ENCODE data around the gene TRIO. TPM values are rescaled to one million over a fixed set of nuclear protein-coding genes. Genes with fewer than 3 reads are reported as not detected.

TRIO gene
- total RNA-seq, 4 donors from 2014 or later, result 112 to 155 (median 145) TPM

- intact Hi-C loops (cut with DNase I), result loop anchor here (5.0 kb wide), 1 partner anchor 34 kb away; no protein-coding TSS in a partner anchor
- peaks cover 0 to 8% (median 1%) of the 10 kb centered on the region in 4 donors for H3K36me3 ChIP-seq
- WGBS, result 33% methylated on average over 40 of the region's 40 CpGs
- peak overlapping the region; percentile 81 to 88 (median 85) for H3K27ac ChIP-seq (replicated peaks in 1 of 4)
- DNase-seq (ENCODE audit: extremely low spot score), result no peak
- no peaks in the 10 kb centered on the region for H3K27me3 ChIP-seq
- TF ChIP-seq POLR2A (IDR thresholded peaks at IDR 0.05; ENCODE audit: low read depth), result no peak
- peak; percentile 56 to 66 for TF ChIP-seq POLR2AphosphoS5 (IDR thresholded peaks at IDR 0.05)
- H3K4me1 ChIP-seq, result peaks cover 29 to 55% (median 52%) of the 10 kb centered on the region in 4 donors
- peak overlapping the region; percentile 54 to 66 (median 56) for H3K4me3 ChIP-seq
- H3K9me3 ChIP-seq, result no peaks in the 10 kb centered on the region
Measured at GRCh38 chr5:14440582-14441431, 297.7 kb downstream of the TRIO start.

- Histone ChIP-seq H3K36me3 (peaks cover 0 to 8% (median 0%) of the 10 kb centered on the region in 4 donors), H3K27me3 (no peaks in the 10 kb centered on the region), H3K27ac (replicated peaks in 1 of 4) (peak overlapping the region; percentile 81 to 88 (median 85)), H3K4me3 (peak overlapping the region; percentile 54 to 66 (median 56)), H3K9me3 (no peaks in the 10 kb centered on the region), H3K4me1 (peaks cover 36 to 64% (median 60%) of the 10 kb centered on the region in 4 donors)
- no peak for TF ChIP-seq POLR2A (IDR thresholded peaks at IDR 0.05; ENCODE audit: low read depth)
- intact Hi-C loops (cut with DNase I), result loop anchor here (5.0 kb wide), 1 partner anchor 34 kb away; no protein-coding TSS in a partner anchor
- DNase-seq (ENCODE audit: extremely low spot score), result no peak
- whole genome bisulfite sequencing, result 60% methylated on average over 4 of the region's 4 CpGs
Measured at GRCh38 chr5:14441641-14442040, 298.5 kb downstream of the TRIO start.

DNA sequence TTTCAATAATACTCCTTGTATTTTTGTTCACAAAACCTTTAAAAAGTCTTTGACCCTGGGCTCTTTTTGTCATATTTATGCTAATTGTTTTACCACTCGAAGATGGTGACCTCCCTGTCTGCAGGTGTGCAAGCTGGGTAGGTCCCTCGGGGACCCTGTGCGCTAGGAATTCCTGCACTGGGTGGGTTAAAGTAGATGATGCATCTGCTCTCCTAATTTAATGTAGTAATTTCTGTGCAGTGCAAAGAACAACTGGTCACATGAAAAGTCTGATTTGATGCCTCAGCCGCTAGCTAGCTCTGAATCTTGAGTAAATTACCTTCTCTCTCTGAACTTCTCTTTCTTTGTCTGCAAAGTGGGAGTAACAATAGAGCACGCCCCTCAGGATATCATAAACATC is 299.4 kb downstream of the TRIO start:
- H3K27me3 ChIP-seq, result no peaks in the 10 kb centered on the region
- H3K36me3 ChIP-seq, result peaks cover 0 to 8% (median 0%) of the 10 kb centered on the region in 4 donors
- peak overlapping the region in 3 of 4 donors; percentile 81 to 88 (median 86) for H3K27ac ChIP-seq (replicated peaks in 1 of 4)
- TF ChIP-seq POLR2A (IDR thresholded peaks at IDR 0.05; ENCODE audit: low read depth), result no peak
- intact Hi-C loops (cut with DNase I), result loop anchor here (5.0 kb wide), 1 partner anchor 35 kb away; no protein-coding TSS in a partner anchor
- H3K9me3 ChIP-seq, result no peaks in the 10 kb centered on the region
- no peak for DNase-seq (ENCODE audit: extremely low spot score)
- H3K4me3 ChIP-seq, result peak overlapping the region; percentile 54 to 66 (median 56)
- peaks cover 36 to 69% (median 65%) of the 10 kb centered on the region in 4 donors for H3K4me1 ChIP-seq
- WGBS, result 78% methylated on average over 5 of the region's 5 CpGs

DNA sequence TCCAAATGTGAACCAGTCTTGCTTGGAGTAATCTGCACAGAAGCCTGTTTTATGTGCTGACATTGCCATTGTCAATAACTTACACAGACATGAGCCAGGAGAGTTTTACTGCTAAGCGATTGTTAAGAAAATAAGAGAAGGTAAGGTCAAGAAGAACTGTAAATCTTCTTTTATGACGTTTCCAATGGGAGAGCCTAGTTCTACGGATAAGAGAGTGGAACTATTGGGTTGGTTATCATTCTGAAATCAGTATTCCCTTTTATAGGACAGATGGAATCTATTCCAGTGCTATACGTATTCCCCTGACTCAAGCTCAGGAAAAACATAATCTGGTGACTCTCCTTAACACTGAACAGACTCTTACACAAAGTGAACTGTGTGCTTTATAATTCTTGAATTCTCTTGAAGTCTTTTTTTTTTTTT is 300.5 kb downstream of the TRIO start:
- H3K9me3 ChIP-seq, result no peaks in the 10 kb centered on the region
- H3K27ac ChIP-seq (replicated peaks in 1 of 4), result peak overlapping the region in 3 of 4 donors; percentile 25 to 66 (median 33)
- H3K4me1 ChIP-seq, result peaks cover 44 to 80% (median 76%) of the 10 kb centered on the region in 4 donors
- TF ChIP-seq, protein P1, sequence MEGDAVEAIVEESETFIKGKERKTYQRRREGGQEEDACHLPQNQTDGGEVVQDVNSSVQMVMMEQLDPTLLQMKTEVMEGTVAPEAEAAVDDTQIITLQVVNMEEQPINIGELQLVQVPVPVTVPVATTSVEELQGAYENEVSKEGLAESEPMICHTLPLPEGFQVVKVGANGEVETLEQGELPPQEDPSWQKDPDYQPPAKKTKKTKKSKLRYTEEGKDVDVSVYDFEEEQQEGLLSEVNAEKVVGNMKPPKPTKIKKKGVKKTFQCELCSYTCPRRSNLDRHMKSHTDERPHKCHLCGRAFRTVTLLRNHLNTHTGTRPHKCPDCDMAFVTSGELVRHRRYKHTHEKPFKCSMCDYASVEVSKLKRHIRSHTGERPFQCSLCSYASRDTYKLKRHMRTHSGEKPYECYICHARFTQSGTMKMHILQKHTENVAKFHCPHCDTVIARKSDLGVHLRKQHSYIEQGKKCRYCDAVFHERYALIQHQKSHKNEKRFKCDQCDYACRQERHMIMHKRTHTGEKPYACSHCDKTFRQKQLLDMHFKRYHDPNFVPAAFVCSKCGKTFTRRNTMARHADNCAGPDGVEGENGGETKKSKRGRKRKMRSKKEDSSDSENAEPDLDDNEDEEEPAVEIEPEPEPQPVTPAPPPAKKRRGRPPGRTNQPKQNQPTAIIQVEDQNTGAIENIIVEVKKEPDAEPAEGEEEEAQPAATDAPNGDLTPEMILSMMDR (IDR thresholded peaks at IDR 0.05), result no peak
- TF ChIP-seq EP300 (IDR thresholded peaks at IDR 0.05) (no peak), POLR2A (IDR thresholded peaks at IDR 0.05; ENCODE audit: low read depth) (no peak), POLR2AphosphoS5 (IDR thresholded peaks at IDR 0.05) (no peak)
- no peaks in the 10 kb centered on the region for H3K27me3 ChIP-seq
- peaks cover 0 to 8% (median 0%) of the 10 kb centered on the region in 4 donors for H3K36me3 ChIP-seq
- WGBS, result 54% methylated on average over 4 of the region's 4 CpGs
- H3K4me3 ChIP-seq, result peak overlapping the region in 2 of 4 donors; percentile 11 to 54
- intact Hi-C loops (cut with DNase I), result loop anchor here (5.0 kb wide), 1 partner anchor 36 kb away; no protein-coding TSS in a partner anchor
- no peak for DNase-seq (ENCODE audit: extremely low spot score)

DNA sequence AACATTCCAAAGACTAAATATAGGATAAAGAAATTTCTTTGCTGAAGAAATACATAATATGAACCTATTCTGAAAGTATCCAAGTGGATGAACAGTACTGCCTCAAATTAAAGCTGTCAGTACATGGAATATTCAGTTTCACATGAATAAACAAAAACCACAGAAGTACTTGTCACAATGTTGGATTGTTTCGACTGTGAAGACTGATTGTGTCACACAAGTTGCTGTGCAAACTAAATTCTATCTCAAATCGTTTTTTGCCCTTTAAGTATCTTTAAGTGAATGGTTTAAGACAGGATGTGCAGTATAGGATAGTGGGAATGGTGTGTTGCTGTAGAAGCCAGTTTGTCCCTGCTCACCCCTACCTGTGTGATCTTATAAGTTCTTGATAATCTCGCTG is 301.0 kb downstream of the TRIO start:
- Histone ChIP-seq H3K4me3 (no peak overlapping the region), H3K36me3 (peaks cover 0 to 8% (median 0%) of the 10 kb centered on the region in 4 donors), H3K27ac (replicated peaks in 1 of 4) (peak overlapping the region in 3 of 4 donors; percentile 61 to 80 (median 66)), H3K9me3 (no peaks in the 10 kb centered on the region), H3K27me3 (no peaks in the 10 kb centered on the region), H3K4me1 (peaks cover 49 to 82% (median 80%) of the 10 kb centered on the region in 4 donors)
- intact Hi-C loops (cut with DNase I), result loop anchor here (5.0 kb wide), 1 partner anchor 37 kb away; no protein-coding TSS in a partner anchor
- no peak for DNase-seq (ENCODE audit: extremely low spot score)
- WGBS, result 56% methylated on average over 3 of the region's 3 CpGs
- TF ChIP-seq POLR2A (IDR thresholded peaks at IDR 0.05; ENCODE audit: low read depth) (no peak), EP300 (IDR thresholded peaks at IDR 0.05) (no peak), POLR2AphosphoS5 (IDR thresholded peaks at IDR 0.05) (no peak)
- TF ChIP-seq, protein P1 (IDR thresholded peaks at IDR 0.05), result no peak

GRCh38 chr5:14445013-14445412 is 301.9 kb downstream of the TRIO start:
- DNase-seq (ENCODE audit: extremely low spot score), result no peak
- H3K9me3 ChIP-seq, result no peaks in the 10 kb centered on the region
- TF ChIP-seq POLR2A (IDR thresholded peaks at IDR 0.05; ENCODE audit: low read depth) (no peak), EP300 (IDR thresholded peaks at IDR 0.05) (no peak), POLR2AphosphoS5 (IDR thresholded peaks at IDR 0.05) (no peak)
- TF ChIP-seq, protein P1 (IDR thresholded peaks at IDR 0.05), result no peak
- H3K4me1 ChIP-seq, result peaks cover 57 to 82% (median 80%) of the 10 kb centered on the region in 4 donors
- H3K36me3 ChIP-seq, result peaks cover 0 to 8% (median 0%) of the 10 kb centered on the region in 4 donors
- no peaks in the 10 kb centered on the region for H3K27me3 ChIP-seq
- WGBS, result 64% methylated on average over 4 of the region's 4 CpGs
- H3K27ac ChIP-seq (replicated peaks in 1 of 4), result peak overlapping the region; percentile 61 to 80 (median 70)
- no peak overlapping the region for H3K4me3 ChIP-seq
- intact Hi-C loops (cut with DNase I), result no loop called here
